BJ (cell line): ENCODE measurements around the gene C22orf23. TPM values are rescaled to one million over a fixed set of nuclear protein-coding genes. Genes with fewer than 3 reads are reported as not detected.

Experiments
- CTCF ChIA-PET: fragments of 350-600 bp; formaldehyde crosslinking; extraction: SDS; loops from one replicate; lab custom pipeline; 2021; ENCODE audit warnings: antibody characterized with exemption, inconsistent platforms; lab: Yijun Ruan, JAX
- POLR2A ChIA-PET: fragments of 300-600 bp; sonication (Branson Sonifier 250); formaldehyde crosslinking; extraction: SDS; loops from one replicate; lab custom pipeline; 2021; ENCODE audit warnings: antibody characterized with exemption; lab: Charles Lee
- DNase-seq: peaks from one replicate; pipeline ENCODE4 v3.0.0-alpha.2; 2011; ENCODE audit warnings: low read depth
- H3K27me3 ChIP-seq: 2 replicates; pipeline ENCODE4 v1.6.0; 2011; ENCODE audit warnings: low read length; ENCODE audit not compliant: control insufficient read depth, insufficient read depth
- H3K36me3 ChIP-seq: 2 replicates; pipeline ENCODE4 v1.5.1; 2011; ENCODE audit warnings: low read length; ENCODE audit not compliant: control insufficient read depth, insufficient read depth
- H3K4me3 ChIP-seq: 2 replicates; pipeline ENCODE4 v1.5.1; 2011; ENCODE audit warnings: low read depth, mild to moderate bottlenecking, control low read depth, low read length
- CTCF ChIP-seq: IDR thresholded peaks from 2 replicates; pipeline ENCODE4 v1.5.1; 2011; ENCODE audit warnings: low read depth, mild to moderate bottlenecking, control low read depth, inconsistent platforms, low read length, moderate library complexity; ENCODE audit not compliant: insufficient read depth
- polyA plus RNA-seq: library from polyadenylated mRNA; depleted of rRNA; stranded (reverse); fragments of >200 nt; gene quantifications from 2 replicates; pipeline ENCODE4 v1.2.3, GENCODE V29; 2011; rRNA removed

The C22orf23 gene
- polyA plus RNA-seq, 1 experiment: 0.38 TPM

DNA sequence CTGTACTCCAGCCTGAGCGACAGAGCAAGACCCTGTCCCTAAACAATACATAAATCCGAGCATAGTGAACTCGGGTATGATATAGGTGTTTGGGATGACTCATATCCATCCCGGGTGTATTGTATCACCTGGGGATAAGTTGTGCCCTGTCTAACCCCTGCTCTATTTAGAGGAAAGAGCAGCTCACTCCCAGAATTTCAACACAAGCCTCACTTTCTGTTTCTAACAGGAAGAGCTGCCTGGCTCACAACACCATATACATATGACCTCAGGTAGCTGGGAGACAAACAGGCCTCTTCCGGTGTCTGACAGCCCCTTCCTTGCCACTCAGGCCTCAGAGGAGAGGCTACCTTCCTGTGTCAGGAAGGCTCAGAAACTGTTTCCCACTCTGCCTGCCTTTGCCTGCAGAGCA lies 57.2 kb downstream of the C22orf23 start:
- no peak for TF ChIP-seq CTCF
- ChIA-PET CTCF (interaction anchor here (0.8 to 7.4 kb wide), 5 partner anchors 8 to 38 kb away, joined by 3 to 41 read pairs (median 8); partner anchors contain the start of gene MICALL1), POLR2A (interaction anchor here (1.0 kb wide), 1 partner anchor 12 kb away, joined by 3 read pairs; no protein-coding TSS in a partner anchor)
- no peaks in the 10 kb centered on the region for H3K27me3 ChIP-seq
- H3K36me3 ChIP-seq: no peaks in the 10 kb centered on the region
- DNase-seq: no peak
- no peak overlapping the region for H3K4me3 ChIP-seq

DNA sequence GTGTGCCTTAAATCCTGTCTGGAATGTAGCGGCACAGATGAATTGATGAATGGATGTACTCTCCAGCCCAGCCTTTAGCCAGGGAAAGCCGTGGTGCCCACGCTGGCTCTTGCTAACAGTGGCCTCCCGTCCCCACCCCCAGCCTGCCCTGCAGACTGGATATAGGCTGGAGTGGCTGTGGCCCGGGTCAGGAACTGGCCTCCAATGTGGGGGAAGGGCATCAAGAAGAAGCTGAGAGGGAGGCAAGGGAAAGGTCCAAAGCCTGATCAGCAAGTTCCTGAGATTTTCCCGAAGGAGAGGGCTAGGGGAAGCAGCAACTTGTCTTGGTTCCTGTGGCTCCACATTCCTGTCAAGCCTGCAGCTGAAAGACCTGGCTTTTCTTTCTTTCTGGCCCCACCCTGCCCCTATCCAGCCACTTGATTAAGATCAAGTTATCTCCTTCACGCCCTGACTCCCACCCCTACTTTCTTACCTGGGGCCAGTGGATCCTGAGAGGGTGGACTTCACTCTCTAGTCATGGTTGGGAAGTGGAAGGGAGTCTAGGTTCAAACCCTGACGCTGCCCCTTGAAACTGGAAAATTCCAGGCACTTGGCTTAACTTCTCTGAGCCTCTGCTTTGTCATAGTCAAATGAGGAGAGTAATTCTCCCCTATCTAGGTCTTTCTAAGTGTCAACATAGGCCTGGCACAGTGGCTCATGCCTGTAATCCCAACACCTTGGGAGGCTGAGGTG lies 58.3 kb downstream of the C22orf23 start:
- TF ChIP-seq CTCF: no peak
- no peak for DNase-seq
- Histone ChIP-seq H3K36me3 (0 out of 2 replicates have a peak, but pooled peaks cover under 1% of the 10 kb centered on the region), H3K4me3 (no peak overlapping the region), H3K27me3 (no peaks in the 10 kb centered on the region)
- ChIA-PET CTCF (interaction anchor here (7.4 kb wide), 1 partner anchor 7 kb away, joined by 41 read pairs; no protein-coding TSS in a partner anchor), POLR2A (no interaction called here)

- no peak for DNase-seq
- ChIA-PET POLR2A (no interaction called here), CTCF (interaction anchor here (1.0 to 2.3 kb wide), 3 partner anchors 12 to 76 kb away, joined by 3 to 8 read pairs (median 8); partner anchors contain the start of gene MICALL1)
- H3K27me3 ChIP-seq: no peaks in the 10 kb centered on the region
- no peak overlapping the region for H3K4me3 ChIP-seq
- TF ChIP-seq CTCF: no peak
- peaks cover 4% of the 10 kb centered on the region for H3K36me3 ChIP-seq
Measured at GRCh38 chr22:37893583-37893983, 59.8 kb downstream of the C22orf23 start.

Other genes with a start within 250 kb of the C22orf23 start
- gene GCAT, start 145.7 kb downstream of the C22orf23 start, polyA plus RNA-seq: 12.6 and 24.9 TPM in 2 replicates
- not detected in 2 replicates for gene GALR3, start 130.2 kb downstream of the C22orf23 start, polyA plus RNA-seq
- gene ANKRD54, start 109.3 kb downstream of the C22orf23 start, polyA plus RNA-seq: 18.2 and 36.7 TPM in 2 replicates
- gene EIF3L, start 104.2 kb downstream of the C22orf23 start, polyA plus RNA-seq: 705 and 755 TPM in 2 replicates
- gene MICALL1, start 47.3 kb downstream of the C22orf23 start, polyA plus RNA-seq: 16.6 and 26.5 TPM in 2 replicates
- gene POLR2F, start 98 bp upstream of the C22orf23 start, polyA plus RNA-seq: 86.2 and 92.1 TPM in 2 replicates
- not detected in 2 replicates for gene SOX10, start 31.0 kb upstream of the C22orf23 start, polyA plus RNA-seq
- gene PICK1, start 103.8 kb upstream of the C22orf23 start, polyA plus RNA-seq: 27.9 and 32.4 TPM in 2 replicates
- 0.10 and 0.17 TPM in 2 replicates for gene SLC16A8, start 130.6 kb upstream of the C22orf23 start, polyA plus RNA-seq
- 1.2 and 1.3 TPM in 2 replicates for gene BAIAP2L2, start 157.1 kb upstream of the C22orf23 start, polyA plus RNA-seq
- 10.1 and 14.9 TPM in 2 replicates for gene PLA2G6, start 228.2 kb upstream of the C22orf23 start, polyA plus RNA-seq
- gene MAFF, start 248.4 kb upstream of the C22orf23 start, polyA plus RNA-seq: 14.1 and 14.8 TPM in 2 replicates